ENCODE results near the gene PRDM16. TPM values are rescaled to one million over a fixed set of nuclear protein-coding genes. Genes with fewer than 3 reads are reported as not detected.

The PRDM16 gene
- total and polyA plus RNA-seq, 2 of the 8 experiments (the other 6 are each of a cell fraction or from before 2014, with no cell fraction given): 0.39 to 0.43 TPM

- H3K4ac ChIP-seq (replicated peaks; ENCODE audit: insufficient read length, low read depth, low read length): no peak overlapping the region
- peaks cover 9 to 11% of the 10 kb centered on the region in 2 experiments; a peak in 3 of 4 replicates for H3K9me3 ChIP-seq (ENCODE audit: insufficient read depth in 2 of 2, low read depth in 1 of 2, low read length in 1 of 2)
- no peaks in the 10 kb centered on the region for H3K23me2 ChIP-seq (ENCODE audit: low read depth, low read length)
- no peak overlapping the region for H2AK5ac ChIP-seq (ENCODE audit: low read depth, low read length)
- no peak overlapping the region for H3K4me3 ChIP-seq (ENCODE audit: extremely low read depth in 1 of 4, insufficient read depth in 2 of 4, low read depth in 3 of 4, low read length in 4 of 4)
- no peak overlapping the region for H4K91ac ChIP-seq (replicated peaks; ENCODE audit: insufficient read length, low read length)
- H2BK12ac ChIP-seq (ENCODE audit: low read depth, low read length): no peak overlapping the region
- TF ChIP-seq YY1 (IDR thresholded peaks at IDR 0.05; ENCODE audit: low read depth, low read length) (no peak), RFX5 (IDR thresholded peaks at IDR 0.05; ENCODE audit: borderline replicate concordance, low read depth, low read length) (peak; percentile 79; the same call in 1 of the 2 replicates)
- DNase-seq (ENCODE audit: low read depth in 1 of 2, low spot score in 2 of 2) (no peak), FAIRE-seq (no peak)
- H3K9ac ChIP-seq (replicated peaks in 1 of 4; ENCODE audit: extremely low read depth in 1 of 4, low read depth in 3 of 4, low read length in 3 of 4): no peak overlapping the region
- peaks cover 0 to 4% of the 10 kb centered on the region in 2 experiments; a peak in 1 of 4 replicates for H3K79me2 ChIP-seq (ENCODE audit: control insufficient read depth in 1 of 2, insufficient read depth in 2 of 2, low read length in 2 of 2)
- ChIA-PET CTCF (ENCODE audit: partially characterized antibody) (no interaction called here), POLR2A (ENCODE audit: partially characterized antibody) (no interaction called here)
- H3K36me3 ChIP-seq (ENCODE audit: control insufficient read depth in 2 of 4, insufficient read depth in 4 of 4, low read length in 3 of 4): no peaks in the 10 kb centered on the region; a peak in 1 of 8 replicates
- H3K79me1 ChIP-seq (ENCODE audit: low read depth, low read length): no peaks in the 10 kb centered on the region
- no peak overlapping the region for H4K5ac ChIP-seq (ENCODE audit: insufficient read length, low read depth, low read length)
- H3K56ac ChIP-seq (replicated peaks; ENCODE audit: insufficient read length, low read depth, low read length): no peak overlapping the region
- no peak overlapping the region for H3K18ac ChIP-seq (ENCODE audit: extremely low read depth, low read length)
- H4K8ac ChIP-seq (ENCODE audit: extremely low read depth, insufficient read depth, low read length): no peak overlapping the region
- no peaks in the 10 kb centered on the region for H3K27me3 ChIP-seq (replicated peaks in 1 of 4; ENCODE audit: control insufficient read depth in 3 of 4, extremely low read depth in 1 of 4, insufficient read depth in 3 of 4, low read length in 3 of 4)
- H4K20me1 ChIP-seq (replicated peaks in 1 of 2; ENCODE audit: control insufficient read depth in 1 of 2, insufficient read depth in 2 of 2, low read length in 2 of 2): no peaks in the 10 kb centered on the region
- WGBS, 2 experiments (ENCODE audit: extremely low coverage in 1 of 2, insufficient coverage in 1 of 2, insufficient read length in 1 of 2, insufficient replicate concordance in 2 of 2, low coverage in 1 of 2, low lambda C conversion rate in 2 of 2, missing lambda C conversion rate in 1 of 2): 84% methylated on average over 10 of the region's 10 CpGs; no CpG with 5 or more reads in 1 of the 2 experiments
- no peak overlapping the region for H2BK5ac ChIP-seq (ENCODE audit: low read depth, low read length)
- no peak overlapping the region for H3K23ac ChIP-seq (ENCODE audit: insufficient read length)
- H3K14ac ChIP-seq (ENCODE audit: insufficient read length): no peak overlapping the region
- 0 out of 2 replicates have a peak overlapping the region, but pooled peaks have one; percentile 32 for H2BK20ac ChIP-seq (ENCODE audit: low read length)
- no peak overlapping the region for H2BK120ac ChIP-seq (replicated peaks; ENCODE audit: low read depth, low read length)
- 0 out of 2 replicates have a peak overlapping the region, but pooled peaks have one; percentile 16 for H2BK15ac ChIP-seq (ENCODE audit: low read length)
- H3K4me2 ChIP-seq (ENCODE audit: insufficient read depth in 1 of 2, low read depth in 2 of 2, low read length in 2 of 2): no peak overlapping the region
- no peak overlapping the region for H2AFZ ChIP-seq (ENCODE audit: low read length)
- no peak overlapping the region for H3K27ac ChIP-seq (ENCODE audit: low read depth, low read length)
- no peaks in the 10 kb centered on the region; a peak in 1 of 7 replicates for H3K4me1 ChIP-seq (replicated peaks in 1 of 4; ENCODE audit: control insufficient read depth in 3 of 4, insufficient read depth in 4 of 4, low read length in 3 of 4)
Observed at GRCh38 chr1:3332662-3333061, 263.7 kb downstream of the PRDM16 start.

Data from H1 (cell line).